ENCODE results near the gene ARL5A. TPM values are rescaled to one million over a fixed set of nuclear protein-coding genes. Genes with fewer than 3 reads are reported as not detected.

The ARL5A gene
- polyA plus RNA-seq, 3 donors = 21.3 to 85.8 (median 74.5) TPM

DNA sequence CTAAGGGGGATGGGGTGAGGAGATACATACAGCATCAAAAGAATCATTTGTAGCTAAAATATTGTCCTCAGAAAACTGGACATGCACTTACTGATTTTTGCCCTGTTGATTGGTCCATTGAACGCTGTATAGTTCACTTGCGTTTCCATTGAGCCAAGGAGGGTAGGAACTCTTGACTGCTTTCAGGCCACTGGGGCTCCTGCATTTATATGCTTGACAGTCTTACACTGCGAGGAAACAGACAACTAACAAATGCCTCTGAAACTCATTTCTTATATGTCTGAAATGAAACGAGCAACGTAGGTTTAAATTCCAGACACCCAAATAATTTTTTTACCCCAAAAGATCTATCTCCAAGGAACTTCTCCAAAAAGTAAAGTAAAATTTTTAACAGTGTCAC is 42.1 kb downstream of the ARL5A start:
- H3K27ac Mint-ChIP-seq = no peak overlapping the region
- no peak for DNase-seq
- TF ChIP-seq, protein P1, sequence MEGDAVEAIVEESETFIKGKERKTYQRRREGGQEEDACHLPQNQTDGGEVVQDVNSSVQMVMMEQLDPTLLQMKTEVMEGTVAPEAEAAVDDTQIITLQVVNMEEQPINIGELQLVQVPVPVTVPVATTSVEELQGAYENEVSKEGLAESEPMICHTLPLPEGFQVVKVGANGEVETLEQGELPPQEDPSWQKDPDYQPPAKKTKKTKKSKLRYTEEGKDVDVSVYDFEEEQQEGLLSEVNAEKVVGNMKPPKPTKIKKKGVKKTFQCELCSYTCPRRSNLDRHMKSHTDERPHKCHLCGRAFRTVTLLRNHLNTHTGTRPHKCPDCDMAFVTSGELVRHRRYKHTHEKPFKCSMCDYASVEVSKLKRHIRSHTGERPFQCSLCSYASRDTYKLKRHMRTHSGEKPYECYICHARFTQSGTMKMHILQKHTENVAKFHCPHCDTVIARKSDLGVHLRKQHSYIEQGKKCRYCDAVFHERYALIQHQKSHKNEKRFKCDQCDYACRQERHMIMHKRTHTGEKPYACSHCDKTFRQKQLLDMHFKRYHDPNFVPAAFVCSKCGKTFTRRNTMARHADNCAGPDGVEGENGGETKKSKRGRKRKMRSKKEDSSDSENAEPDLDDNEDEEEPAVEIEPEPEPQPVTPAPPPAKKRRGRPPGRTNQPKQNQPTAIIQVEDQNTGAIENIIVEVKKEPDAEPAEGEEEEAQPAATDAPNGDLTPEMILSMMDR (IDR thresholded peaks at IDR 0.05) = no peak
- no peak overlapping the region for H3K4me3 Mint-ChIP-seq
- Histone ChIP-seq H3K4me1 (ENCODE audit: control insufficient read depth in 1 of 2, insufficient read depth in 2 of 2, low read length in 2 of 2) (no peaks in the 10 kb centered on the region), H4K20me1 (ENCODE audit: insufficient read depth, low read length) (no peaks in the 10 kb centered on the region), H3K9ac (ENCODE audit: insufficient read depth, low read length, poor library complexity, severe bottlenecking) (no peak overlapping the region), H3K27me3 (ENCODE audit: control insufficient read depth in 2 of 2, insufficient read depth in 2 of 2, low read length in 2 of 2) (no peaks in the 10 kb centered on the region), H3K4me3 (replicated peaks in 1 of 3; ENCODE audit: low read depth in 2 of 3, low read length in 3 of 3) (no peak overlapping the region), H3K27ac (ENCODE audit: low read depth in 1 of 2, low read length in 2 of 2) (no peak overlapping the region), H3K9me3 (replicated peaks in 1 of 2; ENCODE audit: control insufficient read depth in 1 of 2, insufficient read depth in 1 of 2, low read length in 2 of 2) (no peaks in the 10 kb centered on the region), H3K4me2 (replicated peaks; ENCODE audit: extremely low read depth, low read length, poor library complexity, severe bottlenecking) (no peak overlapping the region), H3K79me2 (ENCODE audit: insufficient read depth, low read length) (no peaks in the 10 kb centered on the region), H2AFZ (ENCODE audit: insufficient read depth, low read depth, low read length, poor library complexity, severe bottlenecking) (no peak overlapping the region), H3K36me3 (replicated peaks in 1 of 2; ENCODE audit: control insufficient read depth in 1 of 2, insufficient read depth in 2 of 2, low read length in 2 of 2) (peaks cover 36 to 68% of the 10 kb centered on the region in 2 donors)
- no peaks in the 10 kb centered on the region for H3K4me1 Mint-ChIP-seq
- intact Hi-C loops (cut with micrococcal nuclease) = no loop called here
- peaks cover 0 to 2% (median 0%) of the 10 kb centered on the region in 3 donors for H3K27me3 Mint-ChIP-seq (ENCODE audit: low read depth in 3 of 3)
- H3K36me3 Mint-ChIP-seq = peaks cover 42 to 60% of the 10 kb centered on the region in 2 donors
- H3K9me3 Mint-ChIP-seq = peaks cover 0 to 2% (median 0%) of the 10 kb centered on the region in 7 donors
- 97% methylated on average over 3 of the region's 5 CpGs for WGBS (ENCODE audit: insufficient coverage)

DNA sequence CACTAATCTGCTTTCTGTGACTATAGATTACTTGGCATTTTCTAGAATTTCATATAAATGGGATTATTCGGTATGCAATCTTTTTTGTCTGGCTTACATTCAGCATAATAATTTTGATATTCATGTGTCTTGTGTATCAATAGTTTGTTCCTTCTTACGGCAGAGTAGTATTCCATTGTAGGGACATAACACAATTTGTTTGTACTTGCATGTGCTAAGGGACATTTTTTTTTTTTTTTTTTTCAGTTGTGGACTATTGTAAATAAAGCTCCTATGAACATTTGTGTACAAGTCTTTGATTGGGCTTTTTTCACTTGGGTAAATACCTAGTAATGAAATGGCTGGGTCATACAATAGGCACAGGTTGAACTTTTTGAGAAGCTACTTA is 45.1 kb downstream of the ARL5A start:
- no peaks in the 10 kb centered on the region for H3K79me2 ChIP-seq (ENCODE audit: insufficient read depth, low read length)
- no peaks in the 10 kb centered on the region for H4K20me1 ChIP-seq (ENCODE audit: insufficient read depth, low read length)
- WGBS (ENCODE audit: insufficient coverage) = no CpG with 5 or more reads among the region's 2 CpGs
- TF ChIP-seq, protein P1 (IDR thresholded peaks at IDR 0.05) = no peak
- Mint-ChIP-seq H3K27me3 (ENCODE audit: low read depth in 3 of 3) (peaks cover 0 to 2% (median 0%) of the 10 kb centered on the region in 3 donors), H3K36me3 (peaks cover 55 to 73% of the 10 kb centered on the region in 2 donors), H3K4me3 (no peak overlapping the region), H3K9me3 (peaks cover 0 to 8% (median 2%) of the 10 kb centered on the region in 7 donors), H3K4me1 (no peaks in the 10 kb centered on the region), H3K27ac (no peak overlapping the region)
- no peak overlapping the region for H3K9ac ChIP-seq (ENCODE audit: insufficient read depth, low read length, poor library complexity, severe bottlenecking)
- no peak overlapping the region for H3K4me3 ChIP-seq (replicated peaks in 1 of 3; ENCODE audit: low read depth in 2 of 3, low read length in 3 of 3)
- H3K9me3 ChIP-seq (replicated peaks in 1 of 2; ENCODE audit: control insufficient read depth in 1 of 2, insufficient read depth in 1 of 2, low read length in 2 of 2) = no peaks in the 10 kb centered on the region
- H3K4me2 ChIP-seq (replicated peaks; ENCODE audit: extremely low read depth, low read length, poor library complexity, severe bottlenecking) = no peak overlapping the region
- no peak overlapping the region for H2AFZ ChIP-seq (ENCODE audit: insufficient read depth, low read depth, low read length, poor library complexity, severe bottlenecking)
- no peak overlapping the region for H3K27ac ChIP-seq (ENCODE audit: low read depth in 1 of 2, low read length in 2 of 2)
- H3K4me1 ChIP-seq (ENCODE audit: control insufficient read depth in 1 of 2, insufficient read depth in 2 of 2, low read length in 2 of 2) = no peaks in the 10 kb centered on the region
- H3K27me3 ChIP-seq (ENCODE audit: control insufficient read depth in 2 of 2, insufficient read depth in 2 of 2, low read length in 2 of 2) = no peaks in the 10 kb centered on the region
- no peak for DNase-seq
- intact Hi-C loops (cut with micrococcal nuclease) = no loop called here
- H3K36me3 ChIP-seq (replicated peaks in 1 of 2; ENCODE audit: control insufficient read depth in 1 of 2, insufficient read depth in 2 of 2, low read length in 2 of 2) = peaks cover 38 to 71% of the 10 kb centered on the region in 2 donors

All from CD14-positive monocyte (primary cell).